ENCODE data around the gene TBX19. TPM values are rescaled to one million over a fixed set of nuclear protein-coding genes. Genes with fewer than 3 reads are reported as not detected.

The TBX19 gene
- total RNA-seq, 1 experiment from 2014 or later = 3.0 TPM

DNA sequence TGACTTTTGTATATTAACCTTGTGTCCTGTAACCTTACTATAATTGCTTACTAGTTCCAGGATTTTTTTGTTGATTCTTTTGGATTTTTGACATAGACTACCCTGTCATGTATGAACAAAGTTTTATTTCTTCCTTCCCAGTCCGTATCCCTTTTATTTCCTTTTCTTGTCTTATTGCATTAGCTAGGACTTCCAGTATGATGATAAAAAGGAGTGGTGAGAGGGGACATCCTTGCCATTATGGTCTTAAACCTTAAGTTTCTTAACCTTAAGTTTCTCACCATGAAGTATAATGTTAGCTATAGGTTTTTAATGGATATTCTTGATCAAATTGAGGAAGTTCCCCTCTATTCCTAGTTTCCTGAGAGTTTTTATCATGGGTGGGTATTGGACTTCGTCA, 24.5 kb upstream of the TBX19 start:
- Histone ChIP-seq H3K9me2 (ENCODE audit: insufficient read depth) (no peaks in the 10 kb centered on the region), H3K27ac (ENCODE audit: low read depth, low read length) (no peak overlapping the region), H4K20me1 (ENCODE audit: insufficient read depth) (0 out of 2 replicates have a peak, but pooled peaks cover 2% of the 10 kb centered on the region), H3K9me3 (ENCODE audit: control insufficient read depth in 1 of 2, insufficient read depth in 1 of 2, low read depth in 1 of 2, low read length in 2 of 2) (no peaks in the 10 kb centered on the region; a peak in 2 of 4 replicates), H3K4me2 (ENCODE audit: low read length) (no peak overlapping the region), H3K4me3 (replicated peaks in 1 of 2; ENCODE audit: low read depth in 1 of 2, low read length in 2 of 2) (no peak overlapping the region), H3K27me3 (ENCODE audit: insufficient read depth, low read length) (no peaks in the 10 kb centered on the region), H3K9ac (ENCODE audit: low read length) (no peak overlapping the region), H2AFZ (ENCODE audit: low read depth, low read length, poor library complexity, severe bottlenecking) (no peak overlapping the region), H3K4me1 (ENCODE audit: control insufficient read depth in 1 of 2, insufficient read depth in 2 of 2, low read length in 2 of 2) (no peaks in the 10 kb centered on the region), H3K36me3 (ENCODE audit: control insufficient read depth in 1 of 2, insufficient read depth in 2 of 2, low read length in 2 of 2) (no peaks in the 10 kb centered on the region), H3K79me2 (ENCODE audit: insufficient read depth, low read length) (peaks cover 21% of the 10 kb centered on the region)
- TF ChIP-seq EGR1 (IDR thresholded peaks at IDR 0.05; ENCODE audit: low read depth) = no peak
- no peak for TF ChIP-seq ZFX (IDR thresholded peaks at IDR 0.05)
- no peak for TF ChIP-seq TCF7L2 (IDR thresholded peaks at IDR 0.05; ENCODE audit: borderline replicate concordance, extremely low read depth, insufficient read depth, insufficient read length)
- RAD21 ChIA-PET (ENCODE audit: low non-redundant PET in 1 of 2, low total read pairs in 2 of 2, uncharacterized antibody in 2 of 2, unreplicated experiment in 2 of 2) = no interaction called here
- DNase-seq (ENCODE audit: low read depth, low spot score) (no peak), ATAC-seq (no peak)
- intact Hi-C loops (cut with micrococcal nuclease) = no loop called here
- POLR2A ChIA-PET = no interaction called here
- no TSS peak for BruUV-seq (replicated peaks)
- CTCF ChIA-PET = interaction anchor here (0.9 kb wide), 1 partner anchor 21 kb away, joined by 5 read pairs; no protein-coding TSS in a partner anchor

DNA sequence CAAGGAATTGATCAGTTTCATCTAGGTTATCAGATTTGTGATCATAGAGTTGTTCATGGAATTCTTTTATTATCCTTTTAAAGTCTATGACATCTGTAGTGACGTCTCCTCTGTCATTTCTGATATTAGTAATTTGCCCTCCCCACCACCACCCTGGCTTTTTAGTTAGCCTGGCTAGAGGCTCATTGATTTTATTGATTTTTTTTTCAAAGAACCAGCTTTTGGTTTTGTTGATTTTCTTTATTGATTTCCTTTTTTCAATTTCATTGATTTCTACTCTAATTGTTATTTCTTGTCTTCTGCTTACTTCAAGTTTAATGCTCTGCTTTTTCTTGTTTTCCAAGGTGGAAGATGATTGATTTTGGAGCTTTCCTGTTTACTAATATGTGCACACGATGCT, 23.3 kb upstream of the TBX19 start:
- no peaks in the 10 kb centered on the region; a peak in 2 of 4 replicates for H3K9me3 ChIP-seq (ENCODE audit: control insufficient read depth in 1 of 2, insufficient read depth in 1 of 2, low read depth in 1 of 2, low read length in 2 of 2)
- H3K9me2 ChIP-seq (ENCODE audit: insufficient read depth) = no peaks in the 10 kb centered on the region
- ChIA-PET POLR2A (no interaction called here), CTCF (interaction anchor here (1.0 kb wide), 1 partner anchor 22 kb away, joined by 3 read pairs; no protein-coding TSS in a partner anchor), RAD21 (ENCODE audit: low non-redundant PET in 1 of 2, low total read pairs in 2 of 2, uncharacterized antibody in 2 of 2, unreplicated experiment in 2 of 2) (no interaction called here)
- no peak overlapping the region for H2AFZ ChIP-seq (ENCODE audit: low read depth, low read length, poor library complexity, severe bottlenecking)
- peaks cover 11% of the 10 kb centered on the region for H3K79me2 ChIP-seq (ENCODE audit: insufficient read depth, low read length)
- no peak overlapping the region for H3K9ac ChIP-seq (ENCODE audit: low read length)
- intact Hi-C loops (cut with micrococcal nuclease) = no loop called here
- H3K27me3 ChIP-seq (ENCODE audit: insufficient read depth, low read length) = no peaks in the 10 kb centered on the region
- DNase-seq (ENCODE audit: low read depth, low spot score) = no peak
- H3K36me3 ChIP-seq (ENCODE audit: control insufficient read depth in 1 of 2, insufficient read depth in 2 of 2, low read length in 2 of 2) = no peaks in the 10 kb centered on the region
- TF ChIP-seq, protein P1, sequence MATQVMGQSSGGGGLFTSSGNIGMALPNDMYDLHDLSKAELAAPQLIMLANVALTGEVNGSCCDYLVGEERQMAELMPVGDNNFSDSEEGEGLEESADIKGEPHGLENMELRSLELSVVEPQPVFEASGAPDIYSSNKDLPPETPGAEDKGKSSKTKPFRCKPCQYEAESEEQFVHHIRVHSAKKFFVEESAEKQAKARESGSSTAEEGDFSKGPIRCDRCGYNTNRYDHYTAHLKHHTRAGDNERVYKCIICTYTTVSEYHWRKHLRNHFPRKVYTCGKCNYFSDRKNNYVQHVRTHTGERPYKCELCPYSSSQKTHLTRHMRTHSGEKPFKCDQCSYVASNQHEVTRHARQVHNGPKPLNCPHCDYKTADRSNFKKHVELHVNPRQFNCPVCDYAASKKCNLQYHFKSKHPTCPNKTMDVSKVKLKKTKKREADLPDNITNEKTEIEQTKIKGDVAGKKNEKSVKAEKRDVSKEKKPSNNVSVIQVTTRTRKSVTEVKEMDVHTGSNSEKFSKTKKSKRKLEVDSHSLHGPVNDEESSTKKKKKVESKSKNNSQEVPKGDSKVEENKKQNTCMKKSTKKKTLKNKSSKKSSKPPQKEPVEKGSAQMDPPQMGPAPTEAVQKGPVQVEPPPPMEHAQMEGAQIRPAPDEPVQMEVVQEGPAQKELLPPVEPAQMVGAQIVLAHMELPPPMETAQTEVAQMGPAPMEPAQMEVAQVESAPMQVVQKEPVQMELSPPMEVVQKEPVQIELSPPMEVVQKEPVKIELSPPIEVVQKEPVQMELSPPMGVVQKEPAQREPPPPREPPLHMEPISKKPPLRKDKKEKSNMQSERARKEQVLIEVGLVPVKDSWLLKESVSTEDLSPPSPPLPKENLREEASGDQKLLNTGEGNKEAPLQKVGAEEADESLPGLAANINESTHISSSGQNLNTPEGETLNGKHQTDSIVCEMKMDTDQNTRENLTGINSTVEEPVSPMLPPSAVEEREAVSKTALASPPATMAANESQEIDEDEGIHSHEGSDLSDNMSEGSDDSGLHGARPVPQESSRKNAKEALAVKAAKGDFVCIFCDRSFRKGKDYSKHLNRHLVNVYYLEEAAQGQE (IDR thresholded peaks at IDR 0.05; ENCODE audit: low read depth) = no peak
- no peak for TF ChIP-seq EZH2phosphoT487 (IDR thresholded peaks at IDR 0.05; ENCODE audit: borderline replicate concordance)
- TF ChIP-seq, protein P2, sequence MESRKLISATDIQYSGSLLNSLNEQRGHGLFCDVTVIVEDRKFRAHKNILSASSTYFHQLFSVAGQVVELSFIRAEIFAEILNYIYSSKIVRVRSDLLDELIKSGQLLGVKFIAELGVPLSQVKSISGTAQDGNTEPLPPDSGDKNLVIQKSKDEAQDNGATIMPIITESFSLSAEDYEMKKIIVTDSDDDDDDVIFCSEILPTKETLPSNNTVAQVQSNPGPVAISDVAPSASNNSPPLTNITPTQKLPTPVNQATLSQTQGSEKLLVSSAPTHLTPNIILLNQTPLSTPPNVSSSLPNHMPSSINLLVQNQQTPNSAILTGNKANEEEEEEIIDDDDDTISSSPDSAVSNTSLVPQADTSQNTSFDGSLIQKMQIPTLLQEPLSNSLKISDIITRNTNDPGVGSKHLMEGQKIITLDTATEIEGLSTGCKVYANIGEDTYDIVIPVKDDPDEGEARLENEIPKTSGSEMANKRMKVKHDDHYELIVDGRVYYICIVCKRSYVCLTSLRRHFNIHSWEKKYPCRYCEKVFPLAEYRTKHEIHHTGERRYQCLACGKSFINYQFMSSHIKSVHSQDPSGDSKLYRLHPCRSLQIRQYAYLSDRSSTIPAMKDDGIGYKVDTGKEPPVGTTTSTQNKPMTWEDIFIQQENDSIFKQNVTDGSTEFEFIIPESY (IDR thresholded peaks at IDR 0.05; ENCODE audit: extremely low read depth, insufficient replicate concordance, low read length) = no peak
- H3K4me2 ChIP-seq (ENCODE audit: low read length) = no peak overlapping the region
- H3K4me1 ChIP-seq (ENCODE audit: control insufficient read depth in 1 of 2, insufficient read depth in 2 of 2, low read length in 2 of 2) = no peaks in the 10 kb centered on the region
- no peaks in the 10 kb centered on the region for H4K20me1 ChIP-seq (ENCODE audit: insufficient read depth)
- no peak overlapping the region for H3K4me3 ChIP-seq (replicated peaks in 1 of 2; ENCODE audit: low read depth in 1 of 2, low read length in 2 of 2)
- BruUV-seq (replicated peaks) = no TSS peak
- ATAC-seq = no peak
- H3K27ac ChIP-seq (ENCODE audit: low read depth, low read length) = no peak overlapping the region

All from HCT116 (cell line).